Ovary (tissue), 3 donors: Measurements from ENCODE around the gene GPX2.

Experiments used
- POLR2A ChIP-seq: fragments of 450-650 bp; IDR thresholded peaks from one replicate; pipeline ENCODE4 v1.6.1; 2017; ENCODE audit warnings: antibody characterized with exemption, mild to moderate bottlenecking, moderate library complexity
- TF ChIP-seq, protein P1 (sequence below), 3 donors: fragments of 450-650 bp in 2 of 3; fragments of 200-600 bp in 1 of 3; IDR thresholded peaks; one replicate each; pipeline versions ENCODE4 v1.5.1 to v1.8.0; 2016 to 2022; ENCODE audit warnings: antibody characterized with exemption in 3 of 3, mild to moderate bottlenecking in 1 of 3
- donor health status: DM: no; HTN: no; CAD: no.

DNA sequence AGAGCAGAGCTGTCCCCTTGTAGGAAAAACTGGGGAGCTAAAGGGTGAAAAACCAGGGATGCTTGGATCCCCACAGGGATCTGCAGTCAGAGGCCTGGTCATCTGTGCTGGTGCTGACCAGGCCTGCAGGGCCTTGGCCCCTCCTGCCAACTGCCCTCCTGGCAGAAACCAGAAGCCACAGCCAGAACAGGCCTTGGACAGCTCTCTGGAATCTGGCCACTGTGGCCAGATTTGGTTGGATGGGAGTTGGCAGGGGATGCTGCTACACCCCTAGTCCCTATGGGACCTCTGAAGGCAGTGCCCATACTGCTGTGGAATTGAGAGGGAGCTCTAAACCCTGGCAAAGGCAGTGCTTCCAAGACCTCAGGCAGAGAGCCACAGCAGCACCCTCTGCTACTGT is 9.2 kb upstream of the GPX2 start:
- TF ChIP-seq, protein P1, sequence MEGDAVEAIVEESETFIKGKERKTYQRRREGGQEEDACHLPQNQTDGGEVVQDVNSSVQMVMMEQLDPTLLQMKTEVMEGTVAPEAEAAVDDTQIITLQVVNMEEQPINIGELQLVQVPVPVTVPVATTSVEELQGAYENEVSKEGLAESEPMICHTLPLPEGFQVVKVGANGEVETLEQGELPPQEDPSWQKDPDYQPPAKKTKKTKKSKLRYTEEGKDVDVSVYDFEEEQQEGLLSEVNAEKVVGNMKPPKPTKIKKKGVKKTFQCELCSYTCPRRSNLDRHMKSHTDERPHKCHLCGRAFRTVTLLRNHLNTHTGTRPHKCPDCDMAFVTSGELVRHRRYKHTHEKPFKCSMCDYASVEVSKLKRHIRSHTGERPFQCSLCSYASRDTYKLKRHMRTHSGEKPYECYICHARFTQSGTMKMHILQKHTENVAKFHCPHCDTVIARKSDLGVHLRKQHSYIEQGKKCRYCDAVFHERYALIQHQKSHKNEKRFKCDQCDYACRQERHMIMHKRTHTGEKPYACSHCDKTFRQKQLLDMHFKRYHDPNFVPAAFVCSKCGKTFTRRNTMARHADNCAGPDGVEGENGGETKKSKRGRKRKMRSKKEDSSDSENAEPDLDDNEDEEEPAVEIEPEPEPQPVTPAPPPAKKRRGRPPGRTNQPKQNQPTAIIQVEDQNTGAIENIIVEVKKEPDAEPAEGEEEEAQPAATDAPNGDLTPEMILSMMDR (IDR thresholded peaks at IDR 0.05), result no peak
- TF ChIP-seq POLR2A, result no peak
